Measurements from ENCODE around the gene WDR86.

The WDR86 gene

GRCh38 chr7:151406886-151407583 lies 2.8 kb downstream of the WDR86 start:
- Mint-ChIP-seq H3K4me1 (peaks cover 31% of the 10 kb centered on the region), H3K9me3 (no peaks in the 10 kb centered on the region)

GRCh38 chr7:151406051-151406875 lies 3.6 kb downstream of the WDR86 start:
- DNase-seq (ENCODE audit: low spot score in 2 of 2) (no peak), ATAC-seq (no peak)
- no peak overlapping the region for H3K4me3 Mint-ChIP-seq
- H3K4me1 Mint-ChIP-seq = peaks cover 31% of the 10 kb centered on the region
- no peaks in the 10 kb centered on the region for H3K9me3 Mint-ChIP-seq
- peaks cover 7% of the 10 kb centered on the region for H3K36me3 Mint-ChIP-seq
- H3K27ac Mint-ChIP-seq = no peak overlapping the region

More at GRCh38 chr7:151406886-151407583, 2.8 kb downstream of the WDR86 start:
- H3K36me3 Mint-ChIP-seq = peaks cover 7% of the 10 kb centered on the region
- DNase-seq (ENCODE audit: low spot score in 2 of 2) (no peak), ATAC-seq (no peak)
- no peak overlapping the region for H3K4me3 Mint-ChIP-seq
- H3K27ac Mint-ChIP-seq = no peak overlapping the region

GRCh38 chr7:151405588-151405987 lies 4.2 kb downstream of the WDR86 start:
- Mint-ChIP-seq H3K36me3 (peaks cover 7% of the 10 kb centered on the region), H3K4me1 (peaks cover 30% of the 10 kb centered on the region), H3K4me3 (no peak overlapping the region), H3K9me3 (no peaks in the 10 kb centered on the region), H3K27ac (no peak overlapping the region)
- DNase-seq (ENCODE audit: low spot score in 2 of 2) (no peak), ATAC-seq (no peak)

- H3K4me1 Mint-ChIP-seq = peaks cover 29% of the 10 kb centered on the region
- H3K36me3 Mint-ChIP-seq = peaks cover 7% of the 10 kb centered on the region
- H3K9me3 Mint-ChIP-seq = no peaks in the 10 kb centered on the region
- no peak overlapping the region for H3K27ac Mint-ChIP-seq
- ATAC-seq (no peak), DNase-seq (ENCODE audit: low spot score in 2 of 2) (no peak)
- no peak overlapping the region for H3K4me3 Mint-ChIP-seq
Observed at GRCh38 chr7:151405056-151405455, 4.8 kb downstream of the WDR86 start.

GRCh38 chr7:151404216-151405011 lies 5.4 kb downstream of the WDR86 start:
- peak; percentile 74 for ATAC-seq

GRCh38 chr7:151403764-151404163 lies 6.1 kb downstream of the WDR86 start:
- H3K27ac Mint-ChIP-seq = peak overlapping the region; percentile 45
- ATAC-seq = no peak
- no peak for DNase-seq (ENCODE audit: low spot score in 2 of 2)
- H3K4me1 Mint-ChIP-seq = peaks cover 32% of the 10 kb centered on the region
- peaks cover 3% of the 10 kb centered on the region for H3K36me3 Mint-ChIP-seq
- H3K4me3 Mint-ChIP-seq = no peak overlapping the region
- no peaks in the 10 kb centered on the region for H3K9me3 Mint-ChIP-seq

More at GRCh38 chr7:151404216-151405011, 5.4 kb downstream of the WDR86 start:
- peaks cover 29% of the 10 kb centered on the region for H3K4me1 Mint-ChIP-seq
- peak overlapping the region; percentile 45 for H3K27ac Mint-ChIP-seq
- H3K4me3 Mint-ChIP-seq = no peak overlapping the region
- H3K9me3 Mint-ChIP-seq = no peaks in the 10 kb centered on the region
- no peak for DNase-seq (ENCODE audit: low spot score in 2 of 2)
- peaks cover 7% of the 10 kb centered on the region for H3K36me3 Mint-ChIP-seq

GRCh38 chr7:151402029-151402835 lies 7.6 kb downstream of the WDR86 start:
- Mint-ChIP-seq H3K9me3 (no peaks in the 10 kb centered on the region), H3K4me3 (no peak overlapping the region), H3K36me3 (no peaks in the 10 kb centered on the region), H3K4me1 (peaks cover 42% of the 10 kb centered on the region), H3K27ac (peak overlapping the region; percentile 58)
- ATAC-seq (no peak), DNase-seq (ENCODE audit: low spot score in 2 of 2) (no peak)

GRCh38 chr7:151400626-151401315 lies 9.1 kb downstream of the WDR86 start:
- no peaks in the 10 kb centered on the region for H3K9me3 Mint-ChIP-seq
- DNase-seq (ENCODE audit: low spot score in 2 of 2) = no peak
- peak; percentile 46 for ATAC-seq
- H3K36me3 Mint-ChIP-seq = no peaks in the 10 kb centered on the region
- peaks cover 45% of the 10 kb centered on the region for H3K4me1 Mint-ChIP-seq
- H3K4me3 Mint-ChIP-seq = no peak overlapping the region
- peak overlapping the region; percentile 6 for H3K27ac Mint-ChIP-seq

GRCh38 chr7:151399906-151400305 lies 9.9 kb downstream of the WDR86 start:
- H3K27ac Mint-ChIP-seq = no peak overlapping the region
- no peak overlapping the region for H3K4me3 Mint-ChIP-seq
- ATAC-seq (no peak), DNase-seq (ENCODE audit: low spot score in 2 of 2) (no peak)
- peaks cover 40% of the 10 kb centered on the region for H3K4me1 Mint-ChIP-seq
- H3K9me3 Mint-ChIP-seq = no peaks in the 10 kb centered on the region
- no peaks in the 10 kb centered on the region for H3K36me3 Mint-ChIP-seq

GRCh38 chr7:151399305-151399601 lies 10.6 kb downstream of the WDR86 start:
- no peak overlapping the region for H3K4me3 Mint-ChIP-seq
- H3K27ac Mint-ChIP-seq = no peak overlapping the region
- H3K4me1 Mint-ChIP-seq = peaks cover 40% of the 10 kb centered on the region
- no peaks in the 10 kb centered on the region for H3K9me3 Mint-ChIP-seq
- H3K36me3 Mint-ChIP-seq = no peaks in the 10 kb centered on the region
- ATAC-seq (no peak), DNase-seq (ENCODE audit: low spot score in 2 of 2) (no peak)

- H3K27ac Mint-ChIP-seq = no peak overlapping the region
- H3K9me3 Mint-ChIP-seq = no peaks in the 10 kb centered on the region
- peaks cover 40% of the 10 kb centered on the region for H3K4me1 Mint-ChIP-seq
Observed at GRCh38 chr7:151398446-151399304, 11.2 kb downstream of the WDR86 start.

GRCh38 chr7:151397026-151397425 lies 12.8 kb downstream of the WDR86 start:
- H3K4me3 Mint-ChIP-seq = peak overlapping the region; percentile 59
- no peaks in the 10 kb centered on the region for H3K36me3 Mint-ChIP-seq
- DNase-seq (ENCODE audit: low spot score in 2 of 2) (no peak), ATAC-seq (no peak)
- peak overlapping the region; percentile 0 for H3K27ac Mint-ChIP-seq
- H3K4me1 Mint-ChIP-seq = peaks cover 41% of the 10 kb centered on the region
- no peaks in the 10 kb centered on the region for H3K9me3 Mint-ChIP-seq

More at GRCh38 chr7:151398446-151399304, 11.2 kb downstream of the WDR86 start:
- H3K36me3 Mint-ChIP-seq = no peaks in the 10 kb centered on the region
- DNase-seq (ENCODE audit: low spot score in 2 of 2) = no peak
- no peak overlapping the region for H3K4me3 Mint-ChIP-seq
- ATAC-seq = no peak

GRCh38 chr7:151396328-151396970 lies 13.4 kb downstream of the WDR86 start:
- H3K27ac Mint-ChIP-seq = no peak overlapping the region

More at GRCh38 chr7:151396328-151396970, 13.4 kb downstream of the WDR86 start:
- H3K4me3 Mint-ChIP-seq = no peak overlapping the region
- DNase-seq (ENCODE audit: low spot score in 2 of 2) (no peak), ATAC-seq (no peak)
- H3K4me1 Mint-ChIP-seq = peaks cover 39% of the 10 kb centered on the region
- H3K9me3 Mint-ChIP-seq = no peaks in the 10 kb centered on the region
- H3K36me3 Mint-ChIP-seq = no peaks in the 10 kb centered on the region
